Mammary epithelial cell (primary cell): ENCODE results near the gene RXRA.

Experiments
- CTCF ChIP-seq, 2 donors: IDR thresholded peaks in 1 of 2; conservative IDR thresholded peaks in 1 of 2; 2 replicates each; pipeline ENCODE4 v1.5.1; 2011 to 2012; ENCODE audit warnings: inconsistent platforms in 2 of 2, low read length in 2 of 2, mild to moderate bottlenecking in 2 of 2, control low read depth in 1 of 2, low read depth in 1 of 2; ENCODE audit not compliant: insufficient read depth in 1 of 2; ENCODE audit errors: extremely low read depth in 1 of 2
- EZH2 ChIP-seq: IDR thresholded peaks from 2 replicates; pipeline ENCODE4 v1.6.1; 2012; ENCODE audit warnings: low read length, inconsistent platforms, borderline replicate concordance

- no peak for TF ChIP-seq CTCF (conservative IDR thresholded peaks at IDR 0.05 in 1 of 2, IDR thresholded peaks at IDR 0.05 in 1 of 2; ENCODE audit: extremely low read depth in 1 of 2, insufficient read depth in 1 of 2, low read depth in 1 of 2, low read length in 2 of 2)
- TF ChIP-seq EZH2 = no peak
Observed at GRCh38 chr9:134425812-134426211, 99.6 kb downstream of the RXRA start.
